ENCODE data around the gene RTKN2. TPM values are rescaled to one million over a fixed set of nuclear protein-coding genes. Genes with fewer than 3 reads are reported as not detected.

Gene RTKN2
- total RNA-seq, 1 experiment from 2014 or later, result 14.4 TPM

GRCh38 chr10:62199584-62199983, 69.1 kb downstream of the RTKN2 start:
- Histone ChIP-seq H4K8ac (replicated peaks; ENCODE audit: insufficient read length, low read depth, low read length) (no peak overlapping the region), H3K9me3 (ENCODE audit: control insufficient read depth, low read depth, low read length) (no peaks in the 10 kb centered on the region), H3K4me2 (ENCODE audit: insufficient read depth, insufficient read length, low read length) (no peak overlapping the region), H3K9ac (ENCODE audit: extremely low read depth, insufficient read length, low read length) (no peak overlapping the region), H3K18ac (ENCODE audit: insufficient read length, low read depth, low read length) (no peak overlapping the region), H3T11ph (ENCODE audit: low read length) (no peak overlapping the region), H4K5ac (ENCODE audit: insufficient read length, low read depth, low read length) (no peak overlapping the region), H3K79me2 (ENCODE audit: insufficient read depth, low read length) (no peaks in the 10 kb centered on the region), H2BK20ac (ENCODE audit: low read depth, low read length, poor library complexity, severe bottlenecking) (no peak overlapping the region), H3K27ac (ENCODE audit: insufficient read length, low read depth, low read length) (no peak overlapping the region), H4K20me1 (ENCODE audit: control insufficient read depth, insufficient read depth, insufficient read length) (no peaks in the 10 kb centered on the region), H2AFZ (ENCODE audit: low read length) (no peak overlapping the region), H3K14ac (ENCODE audit: insufficient read depth, low read length) (no peak overlapping the region), H2BK15ac (ENCODE audit: low read depth, low read length) (no peak overlapping the region), H2BK5ac (ENCODE audit: insufficient read length, low read length) (no peak overlapping the region), H3K79me1 (ENCODE audit: insufficient read depth, low read depth, low read length, poor library complexity, severe bottlenecking) (no peaks in the 10 kb centered on the region), H4K91ac (ENCODE audit: insufficient read length, low read depth, low read length) (no peak overlapping the region), H3K4ac (ENCODE audit: low read depth, low read length) (no peak overlapping the region), H3K27me3 (ENCODE audit: insufficient read depth, low read length) (no peaks in the 10 kb centered on the region), H2BK120ac (ENCODE audit: low read depth, low read length, poor library complexity, severe bottlenecking) (no peak overlapping the region), H2AK5ac (ENCODE audit: insufficient read length, low read length) (no peak overlapping the region), H2BK12ac (ENCODE audit: insufficient read length, low read depth, low read length) (no peak overlapping the region), H3K23me2 (ENCODE audit: insufficient read length, low read depth, low read length, poor library complexity, severe bottlenecking) (no peaks in the 10 kb centered on the region), H3K56ac (ENCODE audit: insufficient read length, low read depth, low read length) (no peak overlapping the region), H3K4me1 (ENCODE audit: insufficient read depth, low read length) (no peaks in the 10 kb centered on the region), H3K23ac (ENCODE audit: insufficient read length, low read depth, low read length) (no peak overlapping the region)
- H3K36me3 Mint-ChIP-seq (ENCODE audit: insufficient read depth in 1 of 3, low read depth in 3 of 3), result peaks cover 0 to 19% (median 18%) of the 10 kb centered on the region in 3 experiments; a peak in 5 of 7 replicates
- DNase-seq, result no peak
- TF ChIP-seq, protein P1, sequence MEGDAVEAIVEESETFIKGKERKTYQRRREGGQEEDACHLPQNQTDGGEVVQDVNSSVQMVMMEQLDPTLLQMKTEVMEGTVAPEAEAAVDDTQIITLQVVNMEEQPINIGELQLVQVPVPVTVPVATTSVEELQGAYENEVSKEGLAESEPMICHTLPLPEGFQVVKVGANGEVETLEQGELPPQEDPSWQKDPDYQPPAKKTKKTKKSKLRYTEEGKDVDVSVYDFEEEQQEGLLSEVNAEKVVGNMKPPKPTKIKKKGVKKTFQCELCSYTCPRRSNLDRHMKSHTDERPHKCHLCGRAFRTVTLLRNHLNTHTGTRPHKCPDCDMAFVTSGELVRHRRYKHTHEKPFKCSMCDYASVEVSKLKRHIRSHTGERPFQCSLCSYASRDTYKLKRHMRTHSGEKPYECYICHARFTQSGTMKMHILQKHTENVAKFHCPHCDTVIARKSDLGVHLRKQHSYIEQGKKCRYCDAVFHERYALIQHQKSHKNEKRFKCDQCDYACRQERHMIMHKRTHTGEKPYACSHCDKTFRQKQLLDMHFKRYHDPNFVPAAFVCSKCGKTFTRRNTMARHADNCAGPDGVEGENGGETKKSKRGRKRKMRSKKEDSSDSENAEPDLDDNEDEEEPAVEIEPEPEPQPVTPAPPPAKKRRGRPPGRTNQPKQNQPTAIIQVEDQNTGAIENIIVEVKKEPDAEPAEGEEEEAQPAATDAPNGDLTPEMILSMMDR (conservative IDR thresholded peaks at IDR 0.05), result no peak
- WGBS (ENCODE audit: extremely low coverage, insufficient read length, low lambda C conversion rate), result no CpG with 5 or more reads among the region's 1 CpG
- no peaks in the 10 kb centered on the region for H3K27me3 Mint-ChIP-seq (ENCODE audit: low read depth)
- H3K27ac Mint-ChIP-seq, result no peak overlapping the region
- peaks cover 0 to 4% of the 10 kb centered on the region in 2 experiments; a peak in 1 of 4 replicates for H3K4me1 Mint-ChIP-seq
- H3K4me3 Mint-ChIP-seq, result no peak overlapping the region
- H3K9me3 Mint-ChIP-seq, result no peaks in the 10 kb centered on the region

Data from H9 (cell line).